Thyroid gland (tissue), 4 donors: ENCODE results near the gene NCKAP5. TPM values are rescaled to one million over a fixed set of nuclear protein-coding genes. Genes with fewer than 3 reads are reported as not detected.

Experiments
- DNase-seq, 2 donors: peaks; one replicate each; pipeline ENCODE4 v3.0.0-alpha.2; 2019
- H3K27ac ChIP-seq, 3 donors: fragments of 200-600 bp; sonication (generic); 1 replicate in 2 of 3; 2 replicates in 1 of 3; pipeline ENCODE4 v1.5.1; 2016 to 2019; ENCODE audit warnings: mild to moderate bottlenecking in 1 of 3, moderate library complexity in 1 of 3
- H3K27me3 ChIP-seq: fragments of 200-600 bp; sonication (generic); one replicate; pipeline ENCODE4 v1.5.1; 2019
- H3K36me3 ChIP-seq, 2 donors: fragments of 200-600 bp; sonication (generic); one replicate each; pipeline ENCODE4 v1.5.1; 2016 to 2019
- H3K4me1 ChIP-seq, 2 donors: fragments of 200-600 bp; sonication (generic); one replicate each; pipeline ENCODE4 v1.5.1; 2017 to 2019
- H3K4me3 ChIP-seq, 3 donors: fragments of 200-600 bp; sonication (generic); replicated peaks in 1 of 3; 1 replicate in 2 of 3; 2 replicates in 1 of 3; pipeline ENCODE4 v1.5.1; 2016; ENCODE audit warnings: mild to moderate bottlenecking in 1 of 3
- H3K9me3 ChIP-seq: fragments of 200-600 bp; sonication (generic); one replicate; pipeline ENCODE4 v1.5.1; 2017
- CTCF ChIP-seq, 6 experiments: fragments of 200-600 bp in 3 of 6; fragments of 450-650 bp in 3 of 6; sonication (generic) in 3 of 6; IDR thresholded peaks; one replicate each; pipeline ENCODE4 v1.5.1; 2016 to 2019; ENCODE audit warnings: antibody characterized with exemption in 6 of 6, mild to moderate bottlenecking in 2 of 6, inconsistent platforms in 1 of 6, moderate library complexity in 1 of 6
- POLR2A ChIP-seq, 2 donors: fragments of 450-650 bp; IDR thresholded peaks; one replicate each; pipeline ENCODE4 v1.6.1; 2017; ENCODE audit warnings: antibody characterized with exemption in 2 of 2, mild to moderate bottlenecking in 2 of 2, moderate library complexity in 1 of 2
- WGBS, 2 donors: methylation state at CpG; one replicate each; pipeline ENCODE4 v1.1.5; 2017; 5-methylcytosine and 5-hydroxymethylcytosine counted together
- intact Hi-C: fragments of 100-400 bp; cut with DNase I; formaldehyde crosslinking; loops from one replicate; pipeline ENCODE4 v1.15.1; 2023
- total RNA-seq, 4 donors: library from RNA; depleted of rRNA; stranded (reverse); fragments of >200 nt; gene quantifications; one replicate each; pipeline ENCODE4 v1.2.3, GENCODE V29; 2016

Gene NCKAP5
- total RNA-seq, 4 donors from 2014 or later, result 0.45 to 1.2 (median 0.76) TPM

DNA sequence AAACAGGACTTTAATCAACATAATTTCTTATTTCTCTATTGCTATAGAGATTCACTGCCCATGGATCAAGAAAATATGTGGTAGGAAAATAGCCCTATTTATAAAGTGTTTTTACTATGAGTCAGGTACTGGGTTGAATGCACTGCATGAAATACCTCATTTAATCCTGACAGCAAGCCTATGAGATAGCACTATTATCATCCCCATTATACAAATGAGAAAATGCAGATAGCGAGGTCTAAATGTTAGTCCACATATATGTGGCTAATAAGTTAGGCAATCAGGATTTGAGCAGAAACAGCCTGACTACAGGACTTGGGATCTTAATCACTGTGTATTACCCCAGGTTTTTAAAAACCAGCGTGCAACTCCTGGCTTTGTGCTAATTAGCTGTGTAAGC lies 889.8 kb downstream of the NCKAP5 start:
- DNase-seq, result no peak
- Histone ChIP-seq H3K27me3 (no peaks in the 10 kb centered on the region), H3K4me3 (no peak overlapping the region), H3K4me1 (no peaks in the 10 kb centered on the region), H3K27ac (no peak overlapping the region), H3K9me3 (no peaks in the 10 kb centered on the region), H3K36me3 (no peaks in the 10 kb centered on the region)
- TF ChIP-seq CTCF (IDR thresholded peaks at IDR 0.05) (no peak), POLR2A (IDR thresholded peaks at IDR 0.05) (no peak)
- WGBS, 2 donors, result 91 to 94% methylated on average over 2 of the region's 2 CpGs
- intact Hi-C loops, result no loop called here

GRCh38 chr2:132677661-132678060 lies 890.6 kb downstream of the NCKAP5 start:
- Histone ChIP-seq H3K27ac (no peak overlapping the region), H3K27me3 (no peaks in the 10 kb centered on the region), H3K9me3 (no peaks in the 10 kb centered on the region), H3K4me3 (no peak overlapping the region), H3K4me1 (no peaks in the 10 kb centered on the region), H3K36me3 (no peaks in the 10 kb centered on the region)
- TF ChIP-seq CTCF (IDR thresholded peaks at IDR 0.05), result no peak
- TF ChIP-seq POLR2A (IDR thresholded peaks at IDR 0.05), result no peak
- no peak for DNase-seq
- WGBS, 2 donors, result 88 to 96% methylated on average over 5 of the region's 5 CpGs
- intact Hi-C loops, result no loop called here

DNA sequence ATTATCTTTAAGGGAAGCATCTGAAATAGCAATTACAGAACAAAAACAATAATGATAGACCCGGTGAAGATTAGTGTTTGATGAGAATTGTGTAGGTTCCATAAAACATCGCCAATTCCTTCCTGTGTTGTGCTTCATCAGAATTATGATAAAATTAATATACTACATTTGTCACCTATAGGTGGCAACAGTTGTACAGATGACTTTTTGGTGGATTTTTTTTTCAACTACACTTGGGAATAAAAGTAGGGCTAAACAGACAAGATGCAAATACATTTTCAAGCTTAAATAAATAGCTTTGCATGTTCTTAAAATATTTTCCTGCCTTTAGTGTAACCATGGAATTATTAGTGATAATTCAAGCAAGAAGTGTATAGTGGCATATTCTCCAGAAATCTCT lies 891.3 kb downstream of the NCKAP5 start:
- no peak for TF ChIP-seq POLR2A (IDR thresholded peaks at IDR 0.05)
- no peak for TF ChIP-seq CTCF (IDR thresholded peaks at IDR 0.05)

DNA sequence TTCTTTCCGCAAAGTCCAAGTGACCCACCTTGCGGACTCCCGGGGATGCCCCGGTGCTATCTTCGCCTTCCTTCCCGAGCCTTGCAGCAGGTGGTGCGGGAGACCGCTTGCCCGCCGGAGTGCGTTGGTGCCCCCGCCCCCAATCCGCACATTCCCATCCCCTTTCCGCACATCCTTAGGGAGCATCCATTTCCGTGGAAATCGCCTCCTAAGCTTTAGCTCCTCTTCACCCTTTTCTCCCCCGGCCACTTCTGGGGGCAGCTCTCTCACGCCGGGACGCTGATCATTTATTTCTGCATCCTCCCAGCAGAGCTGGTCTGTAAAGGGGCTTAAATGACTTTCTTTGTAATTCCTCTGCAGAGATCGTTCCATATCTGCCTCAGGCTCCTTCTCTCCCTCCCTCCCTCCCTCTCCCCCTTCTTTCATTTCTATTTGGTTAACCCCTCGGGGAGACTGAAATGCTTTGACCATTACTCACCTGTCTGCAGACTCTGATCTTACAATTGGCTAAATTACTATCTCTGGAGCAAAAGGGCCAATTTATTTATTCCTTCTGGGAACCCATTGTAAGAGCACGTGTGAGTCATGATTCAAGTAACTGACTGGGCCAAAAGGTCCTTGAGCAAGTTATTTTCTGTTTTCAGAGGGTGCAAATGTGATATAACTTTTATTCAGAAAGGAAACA lies 897.0 kb downstream of the NCKAP5 start:
- WGBS, 2 donors, result 22 to 29% methylated on average over 23 of the region's 23 CpGs
- Histone ChIP-seq H3K27ac (no peak overlapping the region), H3K27me3 (peaks cover 11% of the 10 kb centered on the region), H3K36me3 (no peaks in the 10 kb centered on the region), H3K4me1 (peaks cover 19 to 31% of the 10 kb centered on the region in 2 donors), H3K4me3 (no peak overlapping the region), H3K9me3 (no peaks in the 10 kb centered on the region)
- DNase-seq, result no peak
- TF ChIP-seq CTCF (IDR thresholded peaks at IDR 0.05) (no peak), POLR2A (IDR thresholded peaks at IDR 0.05) (no peak)
- intact Hi-C loops, result no loop called here

More for the DNA sequence above, 891.3 kb downstream of the NCKAP5 start:
- Histone ChIP-seq H3K27ac (no peak overlapping the region), H3K27me3 (no peaks in the 10 kb centered on the region), H3K36me3 (no peaks in the 10 kb centered on the region), H3K9me3 (no peaks in the 10 kb centered on the region), H3K4me3 (no peak overlapping the region), H3K4me1 (no peaks in the 10 kb centered on the region)
- 82 to 89% methylated on average over 2 of the region's 2 CpGs for WGBS, 2 donors
- no peak for DNase-seq
- intact Hi-C loops, result no loop called here

DNA sequence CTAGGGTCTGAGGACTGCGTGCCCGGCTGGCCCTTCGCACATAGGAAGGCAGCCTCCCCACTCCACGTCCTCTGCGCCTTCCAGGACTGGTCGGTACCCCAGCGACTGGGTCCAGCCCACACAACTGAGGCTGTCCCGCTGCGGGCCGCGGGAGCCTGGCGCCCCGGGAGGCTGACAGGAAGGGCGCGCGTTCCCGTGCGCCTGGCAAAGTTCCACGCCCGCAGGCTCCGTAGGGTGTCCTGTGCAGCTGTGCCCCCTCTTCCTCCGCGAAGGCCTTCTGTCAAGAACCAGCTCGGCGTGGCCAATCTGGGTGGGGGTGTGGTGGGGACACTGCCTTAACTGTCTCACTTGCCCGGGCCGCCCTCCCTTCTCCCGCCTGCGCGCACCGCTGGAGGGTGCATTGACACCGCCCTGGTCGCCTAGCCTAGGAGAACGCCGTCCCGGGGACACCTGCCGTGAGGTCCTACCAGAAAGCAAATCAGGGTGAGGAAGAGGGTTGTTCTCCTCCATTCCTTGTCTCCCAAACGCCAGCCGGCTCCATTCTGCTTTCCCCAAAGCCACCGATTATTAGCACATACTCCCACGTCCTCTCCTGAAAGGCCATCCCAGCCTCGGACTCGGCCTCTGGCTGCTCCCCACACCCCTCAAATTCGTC lies 897.6 kb downstream of the NCKAP5 start:
- Histone ChIP-seq H3K4me1 (peaks cover 19 to 31% of the 10 kb centered on the region in 2 donors), H3K27ac (no peak overlapping the region), H3K27me3 (peaks cover 11% of the 10 kb centered on the region), H3K36me3 (no peaks in the 10 kb centered on the region), H3K4me3 (peak overlapping the region in 2 of 3 donors; percentile 23 to 31), H3K9me3 (no peaks in the 10 kb centered on the region)
- peak in 1 of 2 donors; percentile 20 for DNase-seq
- WGBS, 2 donors, result 1% methylated on average over 7 to 22 of the region's 44 CpGs
- intact Hi-C loops, result no loop called here
- TF ChIP-seq CTCF (IDR thresholded peaks at IDR 0.05) (no peak), POLR2A (IDR thresholded peaks at IDR 0.05) (no peak)
